ENCODE results near the gene ZNF319.

Gene ZNF319

DNA sequence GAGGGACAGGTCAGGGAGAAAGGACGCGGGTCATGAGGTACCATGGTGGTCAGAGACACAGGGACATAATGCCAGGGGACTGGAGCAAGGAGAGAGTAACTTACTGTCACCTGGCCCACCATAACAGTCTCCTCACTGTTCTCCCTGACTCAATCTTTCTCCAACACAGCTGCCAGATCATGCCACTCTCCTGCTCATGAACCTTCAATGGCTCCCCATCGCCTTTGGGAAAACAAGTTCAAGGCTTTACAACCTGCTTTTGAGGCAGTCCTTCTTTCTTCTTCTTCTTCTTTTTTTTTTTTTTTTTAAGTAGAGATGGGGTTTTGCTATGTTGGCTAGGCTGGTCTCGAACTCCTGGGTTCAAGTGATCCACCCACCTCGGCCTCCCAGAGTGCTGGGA, 52.4 kb downstream of the ZNF319 start:
- Histone ChIP-seq H3K4me2 (ENCODE audit: low read length) (no peak overlapping the region), H3K4me1 (ENCODE audit: control insufficient read depth, low read depth, low read length) (no peaks in the 10 kb centered on the region), H2AK5ac (ENCODE audit: low read length) (no peak overlapping the region), H3K4me3 (ENCODE audit: low read length) (no peak overlapping the region), H4K8ac (ENCODE audit: low read depth, low read length) (no peak overlapping the region), H3K4ac (ENCODE audit: low read depth, low read length) (no peak overlapping the region), H4K5ac (ENCODE audit: low read length) (no peak overlapping the region), H3K79me1 (ENCODE audit: low read length) (no peaks in the 10 kb centered on the region), H3K27me3 (ENCODE audit: insufficient read depth, low read length, poor library complexity) (no peaks in the 10 kb centered on the region), H3K27ac (ENCODE audit: low read depth, low read length) (no peak overlapping the region), H3K79me2 (ENCODE audit: control insufficient read depth, insufficient read depth, low read length) (no peaks in the 10 kb centered on the region), H3K36me3 (ENCODE audit: control insufficient read depth, insufficient read depth, low read length) (no peaks in the 10 kb centered on the region), H3K23ac (ENCODE audit: low read length) (no peak overlapping the region), H3K9ac (ENCODE audit: low read length) (no peak overlapping the region), H2BK120ac (ENCODE audit: low read depth, low read length) (no peak overlapping the region), H3K18ac (ENCODE audit: low read length) (no peak overlapping the region), H2BK15ac (replicated peaks; ENCODE audit: low read depth) (no peak overlapping the region), H2BK5ac (ENCODE audit: low read length) (no peak overlapping the region), H3K56ac (ENCODE audit: low read length) (no peak overlapping the region)
- WGBS (ENCODE audit: extremely low coverage, insufficient coverage, low lambda C conversion rate), result no CpG with 5 or more reads among the region's 5 CpGs
- no peak for DNase-seq

DNA sequence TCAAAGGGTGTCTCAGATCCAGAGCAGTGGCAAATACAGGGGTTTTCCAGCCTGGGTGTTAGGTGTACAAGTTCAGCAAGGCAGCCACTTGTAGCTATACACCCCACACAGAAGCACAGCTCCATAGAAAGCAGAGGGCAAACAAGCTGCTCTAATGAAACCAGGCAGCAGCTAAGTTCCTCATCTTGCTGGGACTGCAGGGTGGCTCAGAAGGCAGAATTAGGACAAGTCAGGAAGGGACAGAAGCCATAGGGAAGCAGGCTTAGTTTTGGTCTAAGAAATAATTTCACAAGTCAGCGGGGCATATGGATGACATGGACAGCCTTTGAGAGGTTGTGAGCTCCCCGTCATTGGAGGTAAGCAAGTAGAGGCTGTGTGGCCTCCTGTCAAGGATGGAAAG, 53.2 kb downstream of the ZNF319 start:
- H3K27me3 ChIP-seq (ENCODE audit: insufficient read depth, low read length, poor library complexity), result no peaks in the 10 kb centered on the region
- H4K5ac ChIP-seq (ENCODE audit: low read length), result no peak overlapping the region
- H3K9ac ChIP-seq (ENCODE audit: low read length), result no peak overlapping the region
- H3K56ac ChIP-seq (ENCODE audit: low read length), result no peak overlapping the region
- H2BK5ac ChIP-seq (ENCODE audit: low read length), result no peak overlapping the region
- H3K36me3 ChIP-seq (ENCODE audit: control insufficient read depth, insufficient read depth, low read length), result no peaks in the 10 kb centered on the region
- H3K23ac ChIP-seq (ENCODE audit: low read length), result no peak overlapping the region
- H4K8ac ChIP-seq (ENCODE audit: low read depth, low read length), result no peak overlapping the region
- H2BK120ac ChIP-seq (ENCODE audit: low read depth, low read length), result no peak overlapping the region
- no CpG with 5 or more reads among the region's 2 CpGs for WGBS (ENCODE audit: extremely low coverage, insufficient coverage, low lambda C conversion rate)
- no peak overlapping the region for H3K18ac ChIP-seq (ENCODE audit: low read length)
- H2AK5ac ChIP-seq (ENCODE audit: low read length), result no peak overlapping the region
- no peak overlapping the region for H2BK15ac ChIP-seq (replicated peaks; ENCODE audit: low read depth)
- no peak overlapping the region for H3K4me2 ChIP-seq (ENCODE audit: low read length)
- no peak overlapping the region for H3K27ac ChIP-seq (ENCODE audit: low read depth, low read length)
- no peak overlapping the region for H3K4me3 ChIP-seq (ENCODE audit: low read length)
- no peak for DNase-seq
- H3K79me2 ChIP-seq (ENCODE audit: control insufficient read depth, insufficient read depth, low read length), result no peaks in the 10 kb centered on the region
- H3K4ac ChIP-seq (ENCODE audit: low read depth, low read length), result no peak overlapping the region
- H3K79me1 ChIP-seq (ENCODE audit: low read length), result no peaks in the 10 kb centered on the region
- H3K4me1 ChIP-seq (ENCODE audit: control insufficient read depth, low read depth, low read length), result no peaks in the 10 kb centered on the region

DNA sequence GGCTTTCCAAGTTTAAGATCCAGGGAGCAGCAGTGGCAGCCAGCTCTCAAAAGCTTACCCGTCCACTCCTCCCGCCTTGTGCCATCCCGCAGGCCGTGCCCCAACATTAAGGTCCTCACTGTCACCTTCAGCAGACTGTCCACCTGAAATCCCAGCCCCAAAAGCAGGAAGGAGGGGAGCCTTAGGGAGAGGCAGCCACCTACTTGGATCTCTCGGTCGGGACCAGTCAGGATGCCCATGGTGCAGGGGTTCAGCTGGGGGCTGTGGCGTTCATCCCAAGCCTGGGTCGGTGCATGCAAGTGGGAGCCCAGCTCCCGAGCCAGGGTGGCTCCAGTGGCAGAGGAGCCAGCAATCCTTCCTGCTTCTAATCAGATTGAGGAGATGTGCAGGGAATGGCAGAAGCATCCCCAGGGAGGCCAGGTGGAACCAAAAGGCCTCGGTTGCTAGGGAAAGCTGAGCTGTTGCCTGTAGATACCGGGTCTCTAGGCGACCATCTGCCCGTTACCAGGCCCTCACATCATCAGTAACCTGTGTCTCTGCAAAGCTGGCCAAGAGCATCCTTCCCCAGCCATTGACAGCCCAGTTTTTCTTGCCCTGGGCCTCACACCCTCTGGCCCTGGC, 54.2 kb downstream of the ZNF319 start:
- Histone ChIP-seq H4K8ac (ENCODE audit: low read depth, low read length) (no peak overlapping the region), H3K27ac (ENCODE audit: low read depth, low read length) (no peak overlapping the region), H2BK15ac (replicated peaks; ENCODE audit: low read depth) (no peak overlapping the region), H3K27me3 (ENCODE audit: insufficient read depth, low read length, poor library complexity) (no peaks in the 10 kb centered on the region), H3K79me2 (ENCODE audit: control insufficient read depth, insufficient read depth, low read length) (no peaks in the 10 kb centered on the region), H3K4ac (ENCODE audit: low read depth, low read length) (no peak overlapping the region), H3K23ac (ENCODE audit: low read length) (no peak overlapping the region), H3K79me1 (ENCODE audit: low read length) (no peaks in the 10 kb centered on the region), H3K9ac (ENCODE audit: low read length) (no peak overlapping the region), H2BK5ac (ENCODE audit: low read length) (no peak overlapping the region), H3K56ac (ENCODE audit: low read length) (no peak overlapping the region), H3K4me2 (ENCODE audit: low read length) (no peak overlapping the region), H3K4me3 (ENCODE audit: low read length) (no peak overlapping the region), H3K36me3 (ENCODE audit: control insufficient read depth, insufficient read depth, low read length) (no peaks in the 10 kb centered on the region), H3K4me1 (ENCODE audit: control insufficient read depth, low read depth, low read length) (no peaks in the 10 kb centered on the region), H4K5ac (ENCODE audit: low read length) (no peak overlapping the region), H3K18ac (ENCODE audit: low read length) (no peak overlapping the region), H2BK120ac (ENCODE audit: low read depth, low read length) (no peak overlapping the region), H2AK5ac (ENCODE audit: low read length) (no peak overlapping the region)
- DNase-seq, result peak; percentile 51
- WGBS (ENCODE audit: extremely low coverage, insufficient coverage, low lambda C conversion rate), result no CpG with 5 or more reads among the region's 13 CpGs

DNA sequence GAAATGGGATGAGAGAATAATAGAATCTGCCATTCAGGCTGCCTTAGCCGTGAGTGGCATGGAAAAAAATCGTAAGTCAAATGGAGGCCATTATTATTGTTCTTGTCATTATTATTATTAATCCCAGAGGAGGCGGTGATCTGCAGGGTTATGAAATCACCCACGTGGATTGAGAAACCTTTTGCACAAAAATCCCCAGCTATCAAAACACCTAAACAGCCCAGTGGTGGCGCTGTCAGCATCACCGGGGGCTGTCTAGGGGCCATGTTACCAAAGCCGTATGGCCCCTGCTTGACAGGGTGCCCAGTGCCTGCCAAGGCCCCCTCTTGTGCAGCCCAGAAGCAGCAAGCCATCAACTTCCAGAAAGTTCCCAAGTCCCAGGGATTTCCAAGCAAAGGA, 54.7 kb downstream of the ZNF319 start:
- no peak overlapping the region for H4K8ac ChIP-seq (ENCODE audit: low read depth, low read length)
- no peaks in the 10 kb centered on the region for H3K27me3 ChIP-seq (ENCODE audit: insufficient read depth, low read length, poor library complexity)
- H3K79me1 ChIP-seq (ENCODE audit: low read length), result no peaks in the 10 kb centered on the region
- no peak overlapping the region for H3K56ac ChIP-seq (ENCODE audit: low read length)
- DNase-seq, result no peak
- H3K18ac ChIP-seq (ENCODE audit: low read length), result no peak overlapping the region
- no peak overlapping the region for H3K4ac ChIP-seq (ENCODE audit: low read depth, low read length)
- no peak overlapping the region for H2AK5ac ChIP-seq (ENCODE audit: low read length)
- no peaks in the 10 kb centered on the region for H3K79me2 ChIP-seq (ENCODE audit: control insufficient read depth, insufficient read depth, low read length)
- H3K4me1 ChIP-seq (ENCODE audit: control insufficient read depth, low read depth, low read length), result no peaks in the 10 kb centered on the region
- H3K23ac ChIP-seq (ENCODE audit: low read length), result no peak overlapping the region
- H3K9ac ChIP-seq (ENCODE audit: low read length), result no peak overlapping the region
- H4K5ac ChIP-seq (ENCODE audit: low read length), result no peak overlapping the region
- no peak overlapping the region for H2BK5ac ChIP-seq (ENCODE audit: low read length)
- H3K4me3 ChIP-seq (ENCODE audit: low read length), result no peak overlapping the region
- H3K27ac ChIP-seq (ENCODE audit: low read depth, low read length), result no peak overlapping the region
- H2BK15ac ChIP-seq (replicated peaks; ENCODE audit: low read depth), result no peak overlapping the region
- no peaks in the 10 kb centered on the region for H3K36me3 ChIP-seq (ENCODE audit: control insufficient read depth, insufficient read depth, low read length)
- H3K4me2 ChIP-seq (ENCODE audit: low read length), result no peak overlapping the region
- H2BK120ac ChIP-seq (ENCODE audit: low read depth, low read length), result no peak overlapping the region
- no CpG with 5 or more reads among the region's 7 CpGs for WGBS (ENCODE audit: extremely low coverage, insufficient coverage, low lambda C conversion rate)

DNA sequence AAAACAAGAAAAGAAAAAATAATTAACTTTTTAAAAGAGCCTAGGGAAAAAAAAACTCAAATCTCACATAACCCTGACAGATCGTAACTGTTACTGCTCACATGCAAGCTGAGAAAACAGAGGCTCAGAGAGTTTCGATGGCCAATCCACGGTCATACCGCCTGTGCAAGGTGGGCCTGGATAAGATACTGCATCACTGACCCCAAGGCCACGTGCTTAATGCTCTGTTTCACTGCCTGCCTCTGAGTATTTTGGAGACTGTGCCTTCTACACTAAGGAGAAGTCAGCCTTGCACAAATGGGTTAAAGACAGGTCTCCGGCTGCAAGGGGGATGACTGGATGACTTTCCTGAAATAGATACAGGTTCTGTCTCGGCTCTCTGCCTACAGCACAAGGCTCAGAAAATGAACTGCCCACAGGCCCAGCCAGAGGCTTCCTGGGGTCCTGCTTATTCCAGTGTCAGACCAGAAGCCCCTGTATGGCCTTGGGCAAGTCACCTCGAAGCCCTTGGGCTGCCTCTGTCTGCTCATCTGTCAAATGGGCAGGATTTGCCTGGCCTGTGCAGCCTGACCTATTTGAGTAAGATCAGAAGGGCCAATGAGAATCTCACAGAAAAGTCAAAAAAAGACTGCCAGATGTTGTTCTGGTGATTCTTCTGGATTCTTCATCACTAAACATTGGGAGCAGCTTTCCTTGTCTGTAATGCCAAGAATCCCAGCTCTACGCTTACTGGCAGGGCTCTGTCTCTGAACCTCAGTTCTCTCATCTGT, 55.3 kb downstream of the ZNF319 start:
- Histone ChIP-seq H4K8ac (ENCODE audit: low read depth, low read length) (no peak overlapping the region), H2AK5ac (ENCODE audit: low read length) (no peak overlapping the region), H2BK15ac (replicated peaks; ENCODE audit: low read depth) (no peak overlapping the region), H3K79me2 (ENCODE audit: control insufficient read depth, insufficient read depth, low read length) (no peaks in the 10 kb centered on the region), H3K9ac (ENCODE audit: low read length) (no peak overlapping the region), H3K27ac (ENCODE audit: low read depth, low read length) (no peak overlapping the region), H3K4me1 (ENCODE audit: control insufficient read depth, low read depth, low read length) (no peaks in the 10 kb centered on the region), H2BK5ac (ENCODE audit: low read length) (no peak overlapping the region), H3K56ac (ENCODE audit: low read length) (no peak overlapping the region), H3K23ac (ENCODE audit: low read length) (no peak overlapping the region), H3K4ac (ENCODE audit: low read depth, low read length) (no peak overlapping the region), H3K4me2 (ENCODE audit: low read length) (no peak overlapping the region), H3K79me1 (ENCODE audit: low read length) (no peaks in the 10 kb centered on the region), H3K18ac (ENCODE audit: low read length) (no peak overlapping the region), H3K36me3 (ENCODE audit: control insufficient read depth, insufficient read depth, low read length) (no peaks in the 10 kb centered on the region), H3K4me3 (ENCODE audit: low read length) (no peak overlapping the region), H2BK120ac (ENCODE audit: low read depth, low read length) (no peak overlapping the region), H4K5ac (ENCODE audit: low read length) (no peak overlapping the region), H3K27me3 (ENCODE audit: insufficient read depth, low read length, poor library complexity) (no peaks in the 10 kb centered on the region)
- WGBS (ENCODE audit: extremely low coverage, insufficient coverage, low lambda C conversion rate), result no CpG with 5 or more reads among the region's 9 CpGs
- DNase-seq, result no peak
